K562 (cell line): Measurements from ENCODE around the gene GEMIN5. TPM values are rescaled to one million over a fixed set of nuclear protein-coding genes. Genes with fewer than 3 reads are reported as not detected.

Experiments
- DDX20 ChIP-seq: fragments of 450-650 bp; IDR thresholded peaks from 2 replicates; pipeline ENCODE4 v1.6.1; 2016; ENCODE audit warnings: missing genetic modification characterization, low read depth, mild to moderate bottlenecking, missing compliant biosample characterization, moderate library complexity
- FOXK1 ChIP-seq: sonication (generic); formaldehyde crosslinking; IDR thresholded peaks from 2 replicates; pipeline ENCODE4 v1.8.0; 2022; ENCODE audit warnings: missing genetic modification reagents, mild to moderate bottlenecking, borderline replicate concordance
- HNRNPUL1 ChIP-seq: fragments of 200-400 bp; formaldehyde crosslinking; IDR thresholded peaks from 2 replicates; pipeline ENCODE4 v1.6.1; 2017; ENCODE audit warnings: low read length
- NBN ChIP-seq: fragments of 450-650 bp; IDR thresholded peaks from 2 replicates; pipeline ENCODE4 v1.6.1; 2016; ENCODE audit warnings: low read depth, mild to moderate bottlenecking
- NFE2 ChIP-seq: IDR thresholded peaks from 2 replicates; pipeline ENCODE4 v1.6.1; 2014; ENCODE audit warnings: antibody characterized with exemption, low read depth
- PBX2 ChIP-seq, 2 experiments: IDR thresholded peaks in 1 of 2; conservative IDR thresholded peaks in 1 of 2; 2 replicates each; pipeline ENCODE4 v1.6.1; 2016; ENCODE audit warnings: low read depth in 2 of 2, mild to moderate bottlenecking in 1 of 2, missing compliant biosample characterization in 1 of 2, missing genetic modification characterization in 1 of 2, moderate library complexity in 1 of 2
- PRDM10 ChIP-seq: fragments of 450-650 bp; IDR thresholded peaks from 2 replicates; pipeline ENCODE4 v1.6.1; 2018; ENCODE audit not compliant: partially characterized antibody
- SMARCC2 ChIP-seq: fragments of 450-650 bp; IDR thresholded peaks from 2 replicates; pipeline ENCODE4 v1.6.1; 2017; ENCODE audit warnings: antibody characterized with exemption, moderate library complexity, mild to moderate bottlenecking, low read depth
- SMARCE1 ChIP-seq: fragments of 450-650 bp; IDR thresholded peaks from 2 replicates; pipeline ENCODE4 v1.7.1; 2016; ENCODE audit warnings: mild to moderate bottlenecking
- ZNF431 ChIP-seq: sonication (generic); formaldehyde crosslinking; IDR thresholded peaks from 2 replicates; pipeline ENCODE4 v1.8.0; 2022; ENCODE audit warnings: mild to moderate bottlenecking, missing genetic modification reagents
- ZNF830 ChIP-seq: fragments of 250-450 bp; sonication (Bioruptor Pico); IDR thresholded peaks from 2 replicates; pipeline ENCODE4 v1.5.0; 2021; ENCODE audit warnings: mild to moderate bottlenecking
- polyA plus RNA-seq, 8 experiments: library from polyadenylated mRNA; depleted of rRNA in 4 of 8; stranded (reverse) in 5 of 8; unstranded in 3 of 8; fragments of >200 nt; fragmentation: Nextera tagmentation in 2 of 8; fragmentation: Illumina TruSeq in 1 of 8; extraction: Ambion mirVana in 2 of 8; extraction: Trizol in 1 of 8; gene quantifications; 2 replicates each; pipeline versions ENCODE4 v1.2.1 to v1.2.3, GENCODE V29; 2011 to 2014; ENCODE audit warnings: inconsistent platforms in 1 of 8, missing spikeins in 1 of 8
- total RNA-seq, 7 experiments: library from RNA; depleted of rRNA in 6 of 7; stranded (reverse); fragments of >200 nt in 6 of 7; fragmentation: Illumina TruSeq in 2 of 7; extraction: Trizol in 2 of 7; gene quantifications; 2 replicates each; pipeline versions ENCODE4 v1.2.1 to v1.2.3, GENCODE V29; 2011 to 2021; ENCODE audit warnings: low replicate concordance in 1 of 7
- TF ChIP-seq, protein P1 (sequence below): fragments of 250-450 bp; sonication (Bioruptor Pico); IDR thresholded peaks from 2 replicates; pipeline ENCODE4 v1.4.0; 2020; ENCODE audit warnings: borderline replicate concordance
- TF ChIP-seq, protein P2 (sequence below): sonication (generic); formaldehyde crosslinking; IDR thresholded peaks from 2 replicates; pipeline ENCODE4 v1.8.1; 2022; ENCODE audit warnings: missing genetic modification reagents
- TF ChIP-seq, protein P3 (sequence below): fragments of 250-450 bp; sonication (Bioruptor Pico); IDR thresholded peaks from 2 replicates; pipeline ENCODE4 v1.5.0; 2022; ENCODE audit warnings: mild to moderate bottlenecking

Gene GEMIN5
- total and polyA plus RNA-seq, 9 of the 15 experiments (the other 6 are each of a cell fraction or from before 2014, with no cell fraction given) = 10.3 to 48.2 (median 34.7) TPM

- TF ChIP-seq PBX2 (CRISPR knock-in tag; IDR thresholded peaks at IDR 0.05; ENCODE audit: low read depth) = no peak
- peak; percentile 62; the same call in 1 of the 2 replicates for TF ChIP-seq PBX2 (tag; conservative IDR thresholded peaks at IDR 0.05; ENCODE audit: low read depth)
- TF ChIP-seq PRDM10 = peak; percentile 49
- TF ChIP-seq, protein P1, sequence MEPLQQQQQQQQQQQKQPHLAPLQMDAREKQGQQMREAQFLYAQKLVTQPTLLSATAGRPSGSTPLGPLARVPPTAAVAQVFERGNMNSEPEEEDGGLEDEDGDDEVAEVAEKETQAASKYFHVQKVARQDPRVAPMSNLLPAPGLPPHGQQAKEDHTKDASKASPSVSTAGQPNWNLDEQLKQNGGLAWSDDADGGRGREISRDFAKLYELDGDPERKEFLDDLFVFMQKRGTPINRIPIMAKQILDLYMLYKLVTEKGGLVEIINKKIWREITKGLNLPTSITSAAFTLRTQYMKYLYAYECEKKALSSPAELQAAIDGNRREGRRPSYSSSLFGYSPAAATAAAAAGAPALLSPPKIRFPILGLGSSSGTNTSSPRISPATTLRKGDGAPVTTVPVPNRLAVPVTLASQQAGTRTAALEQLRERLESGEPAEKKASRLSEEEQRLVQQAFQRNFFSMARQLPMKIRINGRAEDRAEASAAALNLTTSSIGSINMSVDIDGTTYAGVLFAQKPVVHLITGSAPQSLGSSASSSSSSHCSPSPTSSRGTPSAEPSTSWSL (CRISPR knock-in tag) = no peak
- no peak for TF ChIP-seq HNRNPUL1
- peak; percentile 90 for TF ChIP-seq SMARCE1
- TF ChIP-seq FOXK1 (CRISPR knock-in tag) = no peak; the same call in 1 of the 2 replicates
- TF ChIP-seq, protein P2, sequence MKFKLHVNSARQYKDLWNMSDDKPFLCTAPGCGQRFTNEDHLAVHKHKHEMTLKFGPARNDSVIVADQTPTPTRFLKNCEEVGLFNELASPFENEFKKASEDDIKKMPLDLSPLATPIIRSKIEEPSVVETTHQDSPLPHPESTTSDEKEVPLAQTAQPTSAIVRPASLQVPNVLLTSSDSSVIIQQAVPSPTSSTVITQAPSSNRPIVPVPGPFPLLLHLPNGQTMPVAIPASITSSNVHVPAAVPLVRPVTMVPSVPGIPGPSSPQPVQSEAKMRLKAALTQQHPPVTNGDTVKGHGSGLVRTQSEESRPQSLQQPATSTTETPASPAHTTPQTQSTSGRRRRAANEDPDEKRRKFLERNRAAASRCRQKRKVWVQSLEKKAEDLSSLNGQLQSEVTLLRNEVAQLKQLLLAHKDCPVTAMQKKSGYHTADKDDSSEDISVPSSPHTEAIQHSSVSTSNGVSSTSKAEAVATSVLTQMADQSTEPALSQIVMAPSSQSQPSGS (CRISPR knock-in tag) = no peak
- no peak for TF ChIP-seq DDX20 (tag)
- TF ChIP-seq, protein P3, sequence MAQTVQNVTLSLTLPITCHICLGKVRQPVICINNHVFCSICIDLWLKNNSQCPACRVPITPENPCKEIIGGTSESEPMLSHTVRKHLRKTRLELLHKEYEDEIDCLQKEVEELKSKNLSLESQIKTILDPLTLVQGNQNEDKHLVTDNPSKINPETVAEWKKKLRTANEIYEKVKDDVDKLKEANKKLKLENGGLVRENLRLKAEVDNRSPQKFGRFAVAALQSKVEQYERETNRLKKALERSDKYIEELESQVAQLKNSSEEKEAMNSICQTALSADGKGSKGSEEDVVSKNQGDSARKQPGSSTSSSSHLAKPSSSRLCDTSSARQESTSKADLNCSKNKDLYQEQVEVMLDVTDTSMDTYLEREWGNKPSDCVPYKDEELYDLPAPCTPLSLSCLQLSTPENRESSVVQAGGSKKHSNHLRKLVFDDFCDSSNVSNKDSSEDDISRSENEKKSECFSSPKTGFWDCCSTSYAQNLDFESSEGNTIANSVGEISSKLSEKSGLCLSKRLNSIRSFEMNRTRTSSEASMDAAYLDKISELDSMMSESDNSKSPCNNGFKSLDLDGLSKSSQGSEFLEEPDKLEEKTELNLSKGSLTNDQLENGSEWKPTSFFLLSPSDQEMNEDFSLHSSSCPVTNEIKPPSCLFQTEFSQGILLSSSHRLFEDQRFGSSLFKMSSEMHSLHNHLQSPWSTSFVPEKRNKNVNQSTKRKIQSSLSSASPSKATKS (CRISPR knock-in tag) = no peak
- TF ChIP-seq NFE2 = 0 out of 2 replicates have a peak, but pooled peaks have one; percentile 14
- no peak for TF ChIP-seq SMARCC2
- no peak for TF ChIP-seq ZNF830
- TF ChIP-seq NBN = peak; percentile 89
- no peak; the same call in 1 of the 2 replicates for TF ChIP-seq ZNF431 (CRISPR knock-in tag)
Measured at GRCh38 chr5:154840435-154841272, 97.4 kb downstream of the GEMIN5 start (continued).
